ENCODE data around the gene ACSF3. TPM values are rescaled to one million over a fixed set of nuclear protein-coding genes. Genes with fewer than 3 reads are reported as not detected.

The ACSF3 gene
- total RNA-seq, 1 experiment from 2014 or later, result 74.5 TPM

- intact Hi-C loops (cut with micrococcal nuclease), result loop anchor here (1.0 to 2.0 kb wide), 4 partner anchors 22 to 358 kb away; partner anchors contain the start of genes SLC22A31 and ZNF778
- H3K36me3 ChIP-seq (ENCODE audit: control insufficient read depth in 1 of 2, insufficient read depth in 2 of 2, low read length in 2 of 2), result no peaks in the 10 kb centered on the region
- no peaks in the 10 kb centered on the region for H3K9me3 ChIP-seq (ENCODE audit: control insufficient read depth in 1 of 2, insufficient read depth in 1 of 2, low read depth in 1 of 2, low read length in 2 of 2)
- RAD21 ChIA-PET (ENCODE audit: low non-redundant PET in 1 of 2, low total read pairs in 2 of 2, uncharacterized antibody in 2 of 2, unreplicated experiment in 2 of 2), result interaction anchor here (0.7 to 1.0 kb wide), 5 partner anchors 22 to 358 kb away, joined by 3 to 5 read pairs (median 5); no protein-coding TSS in a partner anchor
- H3K4me2 ChIP-seq (ENCODE audit: low read length), result peak overlapping the region; percentile 77
- no peaks in the 10 kb centered on the region for H3K9me2 ChIP-seq (ENCODE audit: insufficient read depth)
- peak overlapping the region; percentile 39 for H3K9ac ChIP-seq (ENCODE audit: low read length)
- DNase-seq (ENCODE audit: low read depth, low spot score) (peak; percentile 57), ATAC-seq (peak; percentile 53)
- peak overlapping the region; percentile 73 for H2AFZ ChIP-seq (ENCODE audit: low read depth, low read length, poor library complexity, severe bottlenecking)
- peak overlapping the region; percentile 41; the same call in 1 of the 2 replicates for H3K27ac ChIP-seq (ENCODE audit: low read depth, low read length)
- H3K4me1 ChIP-seq (ENCODE audit: control insufficient read depth in 1 of 2, insufficient read depth in 2 of 2, low read length in 2 of 2), result peaks cover 24 to 40% of the 10 kb centered on the region in 2 experiments
- H3K27me3 ChIP-seq (ENCODE audit: insufficient read depth, low read length), result no peaks in the 10 kb centered on the region
- no peaks in the 10 kb centered on the region for H3K79me2 ChIP-seq (ENCODE audit: insufficient read depth, low read length)
- POLR2A ChIA-PET, result interaction anchor here (0.7 to 1.4 kb wide), 8 partner anchors 15 to 359 kb away, joined by 3 to 12 read pairs (median 4); partner anchors contain the start of genes APRT and ZNF778
- H4K20me1 ChIP-seq (ENCODE audit: insufficient read depth), result no peaks in the 10 kb centered on the region
- H3K4me3 ChIP-seq (replicated peaks in 1 of 2; ENCODE audit: low read depth in 1 of 2, low read length in 2 of 2), result peak overlapping the region; percentile 30 to 38
- CTCF ChIA-PET, result interaction anchor here (0.8 to 1.6 kb wide), 11 partner anchors 17 to 433 kb away, joined by 3 to 11 read pairs (median 4); partner anchors contain the start of genes PIEZO1 and SLC22A31
- BruUV-seq (replicated peaks), result no TSS peak
- no peak for TF ChIP-seq TCF7L2 (IDR thresholded peaks at IDR 0.05; ENCODE audit: borderline replicate concordance, extremely low read depth, insufficient read depth, insufficient read length)
- TF ChIP-seq YY1 (IDR thresholded peaks at IDR 0.05; ENCODE audit: extremely low read depth, insufficient replicate concordance, low read depth, low read length), result no peak
- no peak for TF ChIP-seq POLR2A (IDR thresholded peaks at IDR 0.05; ENCODE audit: borderline replicate concordance, extremely low read depth, insufficient read depth, insufficient read length)
- peak; percentile 46 for TF ChIP-seq POLR2AphosphoS5 (IDR thresholded peaks at IDR 0.05; ENCODE audit: low read depth, low read length)
- peak in 2 of 3 experiments; percentile 39 to 42; a peak in 4 of 6 replicates for TF ChIP-seq CTCF (IDR thresholded peaks at IDR 0.05 in 2 of 3, conservative IDR thresholded peaks at IDR 0.05 in 1 of 3; ENCODE audit: borderline replicate concordance in 1 of 3, insufficient read depth in 1 of 3, low read depth in 2 of 3, low read length in 2 of 3)
- TF ChIP-seq MAX (IDR thresholded peaks at IDR 0.05), result no peak
These were observed 76.9 kb downstream of the ACSF3 start for GRCh38 chr16:89170346-89171215.
